GM13976 (cell line): ENCODE data around the gene UNC13D.

ENCODE experiments used
- DNase-seq: peaks from one replicate; pipeline ENCODE4 v3.0.0; 2012; ENCODE audit warnings: low spot score
- in situ Hi-C: fragments of 300-500 bp; cut with MboI; formaldehyde crosslinking; loops from one replicate; pipeline ENCODE4 v1.12.0; 2022; ENCODE audit warnings: low sequenced_read_pairs, mixed read lengths, inconsistent platforms; ENCODE audit not compliant: unreplicated experiment
- TF ChIP-seq, protein P1 (sequence below): IDR thresholded peaks from 2 replicates; pipeline ENCODE4 v1.5.1; 2012; ENCODE audit warnings: borderline replicate concordance, mild to moderate bottlenecking; ENCODE audit not compliant: insufficient read depth; ENCODE audit errors: extremely low read depth, missing control alignments, control extremely low read depth

The UNC13D gene

DNA sequence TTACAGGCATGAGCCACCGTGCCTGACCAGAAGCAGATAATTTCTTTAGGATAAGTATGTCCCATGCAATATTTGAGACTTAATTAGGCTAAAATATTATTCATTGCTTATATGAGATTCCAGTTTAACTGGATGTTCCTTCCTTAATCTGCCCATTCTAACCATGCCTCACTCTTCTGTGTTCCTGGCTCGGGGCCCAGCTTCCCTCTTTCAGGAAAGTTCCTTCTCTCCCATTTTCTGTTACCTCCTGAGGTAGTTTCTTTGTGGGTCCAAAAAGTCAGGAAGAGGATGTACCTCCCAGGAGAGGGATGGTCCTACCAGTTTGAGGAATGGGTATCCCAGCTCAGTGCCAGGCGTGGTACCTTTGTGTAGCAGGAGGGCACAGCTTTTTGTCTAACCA is 36.3 kb downstream of the UNC13D start:
- TF ChIP-seq, protein P1, sequence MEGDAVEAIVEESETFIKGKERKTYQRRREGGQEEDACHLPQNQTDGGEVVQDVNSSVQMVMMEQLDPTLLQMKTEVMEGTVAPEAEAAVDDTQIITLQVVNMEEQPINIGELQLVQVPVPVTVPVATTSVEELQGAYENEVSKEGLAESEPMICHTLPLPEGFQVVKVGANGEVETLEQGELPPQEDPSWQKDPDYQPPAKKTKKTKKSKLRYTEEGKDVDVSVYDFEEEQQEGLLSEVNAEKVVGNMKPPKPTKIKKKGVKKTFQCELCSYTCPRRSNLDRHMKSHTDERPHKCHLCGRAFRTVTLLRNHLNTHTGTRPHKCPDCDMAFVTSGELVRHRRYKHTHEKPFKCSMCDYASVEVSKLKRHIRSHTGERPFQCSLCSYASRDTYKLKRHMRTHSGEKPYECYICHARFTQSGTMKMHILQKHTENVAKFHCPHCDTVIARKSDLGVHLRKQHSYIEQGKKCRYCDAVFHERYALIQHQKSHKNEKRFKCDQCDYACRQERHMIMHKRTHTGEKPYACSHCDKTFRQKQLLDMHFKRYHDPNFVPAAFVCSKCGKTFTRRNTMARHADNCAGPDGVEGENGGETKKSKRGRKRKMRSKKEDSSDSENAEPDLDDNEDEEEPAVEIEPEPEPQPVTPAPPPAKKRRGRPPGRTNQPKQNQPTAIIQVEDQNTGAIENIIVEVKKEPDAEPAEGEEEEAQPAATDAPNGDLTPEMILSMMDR: no peak
- no peak for DNase-seq
- in situ Hi-C loops: no loop called here

DNA sequence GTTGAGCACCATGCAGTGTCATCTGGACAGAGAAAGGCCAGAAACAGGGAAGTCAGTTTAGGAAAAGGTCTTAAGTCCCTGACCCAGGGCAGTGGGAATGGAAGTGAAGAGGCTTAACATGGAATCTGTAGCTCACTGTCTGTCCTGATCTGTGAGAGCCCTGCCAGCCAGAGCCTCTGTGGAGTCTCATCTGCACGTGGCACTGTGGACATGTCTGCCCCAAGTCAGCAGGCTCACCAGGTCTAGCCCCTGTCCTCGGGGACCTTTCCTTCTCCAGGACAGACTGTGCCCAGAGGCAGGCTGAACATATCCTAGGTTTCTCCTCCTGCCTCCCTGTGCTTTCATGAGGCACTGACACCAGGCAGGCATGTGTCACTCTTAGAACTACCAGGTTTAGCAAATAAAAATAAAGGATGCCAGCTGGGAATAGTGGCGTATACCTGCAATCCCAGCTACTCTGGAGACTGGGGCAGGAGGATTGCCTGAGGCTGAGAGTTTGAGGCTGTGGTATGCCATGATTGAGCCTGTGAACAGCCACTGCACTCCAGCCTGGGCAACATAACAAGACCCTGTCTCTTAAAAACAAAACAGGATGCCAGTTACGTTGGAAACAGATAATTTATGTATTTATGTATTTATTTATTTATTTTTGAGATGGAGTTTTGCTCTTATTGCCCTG is 37.2 kb downstream of the UNC13D start:
- no peak for DNase-seq
- TF ChIP-seq, protein P1: no peak
- in situ Hi-C loops: no loop called here

DNA sequence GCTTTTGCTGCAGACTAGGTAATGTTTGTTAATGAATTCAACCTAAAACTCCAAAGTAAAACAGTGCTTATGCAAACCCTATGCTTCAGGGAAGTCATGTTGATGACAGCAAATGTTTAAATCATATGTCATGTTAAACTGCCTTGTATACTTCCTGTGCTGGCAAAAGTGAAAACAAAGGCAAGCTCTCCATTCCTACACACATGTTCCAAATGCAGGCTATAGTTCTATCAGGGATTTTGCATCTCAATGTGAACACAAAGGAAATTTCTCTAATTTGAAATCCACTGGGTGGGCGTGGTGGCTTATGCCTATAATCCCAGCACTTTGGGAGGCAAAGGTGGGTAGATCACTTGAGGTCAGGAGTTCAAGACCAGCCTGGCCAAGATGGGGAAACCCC is 40.3 kb downstream of the UNC13D start:
- TF ChIP-seq, protein P1: no peak
- DNase-seq: no peak
- in situ Hi-C loops: no loop called here

DNA sequence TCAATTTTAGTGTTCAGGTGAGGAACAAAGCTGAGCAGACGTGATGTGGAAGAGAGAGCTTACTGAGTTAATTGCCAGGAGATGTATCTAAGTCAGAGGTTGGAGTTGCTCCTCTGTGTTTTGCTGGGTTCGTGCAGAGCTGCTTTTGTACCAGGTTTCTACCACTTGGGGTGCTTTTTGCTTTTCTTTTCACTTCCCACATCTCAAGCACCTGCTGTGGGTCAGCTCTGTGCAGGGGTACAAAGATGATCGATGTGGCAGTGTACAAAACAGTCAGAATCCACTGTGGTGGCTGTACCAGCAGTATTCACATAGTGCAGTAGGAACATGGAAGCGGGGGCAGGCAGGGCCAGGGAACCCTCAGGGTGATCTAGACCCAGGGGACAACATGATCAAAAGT is 44.8 kb downstream of the UNC13D start:
- TF ChIP-seq, protein P1: no peak
- in situ Hi-C loops: no loop called here
- DNase-seq: peak; percentile 28

DNA sequence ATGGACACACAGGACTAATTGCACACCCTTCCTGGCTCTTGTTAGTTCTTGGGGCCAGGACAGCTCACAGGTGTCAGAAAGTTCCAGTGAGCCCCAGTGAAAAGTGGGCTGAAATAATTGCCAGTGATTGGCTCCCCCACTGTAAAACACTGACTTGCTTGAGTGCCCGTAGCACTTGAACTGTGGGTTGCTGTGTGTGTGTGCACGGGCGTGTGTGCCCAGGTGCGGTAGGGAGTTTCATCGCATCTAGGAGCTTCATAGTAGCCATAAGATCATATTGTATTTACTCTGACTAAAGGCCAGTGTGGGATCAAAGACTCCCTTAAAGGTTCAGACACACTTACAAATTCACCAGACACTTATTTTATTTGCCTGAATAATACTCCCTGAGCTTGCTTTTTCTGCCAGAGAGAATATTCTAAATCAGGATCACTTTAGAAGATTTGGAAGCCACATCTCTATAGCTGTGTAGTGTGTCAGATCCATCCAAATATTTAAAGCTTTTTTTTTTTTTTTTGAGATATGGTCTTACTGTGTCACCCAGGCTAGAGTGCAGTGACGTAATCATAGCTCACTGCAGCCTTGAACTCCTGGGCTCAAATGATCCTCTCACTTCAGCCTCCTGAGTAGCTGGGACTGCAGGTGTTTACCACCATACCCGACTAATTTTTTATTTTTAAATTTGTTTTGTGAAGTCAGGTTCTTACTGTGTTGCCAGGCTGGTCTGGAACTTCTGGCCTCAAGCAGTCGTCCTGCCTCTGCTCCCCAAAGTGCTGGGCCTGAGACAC is 48.2 kb downstream of the UNC13D start:
- TF ChIP-seq, protein P1: no peak
- in situ Hi-C loops: no loop called here
- no peak for DNase-seq

DNA sequence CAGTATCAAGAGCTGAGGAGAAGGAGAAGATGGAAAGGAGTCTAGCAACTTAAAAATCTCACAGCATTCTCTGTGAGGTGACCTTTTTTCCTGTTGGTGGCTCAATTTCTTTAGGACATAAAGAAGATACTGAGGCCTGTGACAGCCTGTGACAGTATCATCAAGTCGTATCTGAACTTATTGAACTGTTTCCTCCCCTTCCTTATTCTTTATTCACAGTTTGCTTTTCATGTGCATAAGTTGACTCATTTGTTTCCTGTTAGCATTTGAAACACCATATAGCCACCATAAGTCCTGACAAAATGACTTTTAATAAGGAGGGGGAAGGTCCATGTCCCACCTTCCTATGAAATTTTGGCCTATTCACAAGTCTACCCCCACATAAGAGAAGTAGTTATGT is 50.7 kb downstream of the UNC13D start:
- TF ChIP-seq, protein P1: no peak
- in situ Hi-C loops: no loop called here
- no peak for DNase-seq

DNA sequence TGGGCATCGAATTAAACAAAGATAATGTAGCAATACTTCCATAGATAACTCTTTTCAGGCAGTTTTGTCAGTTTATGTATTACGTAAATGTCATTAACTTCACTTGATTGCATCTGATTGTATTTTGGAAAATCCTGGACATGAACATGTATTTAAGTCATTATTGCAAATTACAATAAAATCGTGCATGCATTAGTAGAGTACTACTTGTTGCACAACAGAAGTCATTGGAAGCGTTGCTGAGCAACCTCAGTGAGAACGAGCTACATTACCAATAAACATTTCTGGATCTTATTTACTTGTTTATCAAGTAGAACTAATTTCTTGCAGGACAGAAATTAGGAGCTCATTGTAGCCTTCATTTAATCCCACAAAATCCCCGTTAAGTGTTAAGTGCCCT is 53.0 kb downstream of the UNC13D start:
- DNase-seq: no peak
- TF ChIP-seq, protein P1: no peak
- in situ Hi-C loops: no loop called here
